K562 (cell line): ENCODE data around the gene RGL2. TPM values are rescaled to one million over a fixed set of nuclear protein-coding genes. Genes with fewer than 3 reads are reported as not detected.

ENCODE experiments used
- ATAC-seq: fragments of 200-7000 bp; cut with Tn5 transposase; 3 replicates; pipeline ENCODE4 v1.9.1; 2020; ENCODE audit warnings: moderate library complexity
- BruUV-seq: library from RNA; stranded (reverse); fragments of 400-500 nt; replicated peaks from 2 replicates; lab custom pipeline; 2021; lab: Mats Ljungman, UMichigan
- CTCF ChIA-PET: fragments of 300-600 bp; formaldehyde crosslinking; extraction: SDS; loops from one replicate; lab custom pipeline; 2021; ENCODE audit warnings: low intra/inter-chr PET ratio; lab: Yijun Ruan, JAX
- POLR2A ChIA-PET: fragments of 300-600, 350-650 bp; sonication (Branson Sonifier 250); formaldehyde crosslinking; extraction: SDS; loops from one replicate; lab custom pipeline; 2021; ENCODE audit warnings: antibody characterized with exemption, inconsistent platforms; lab: Yijun Ruan, JAX
- DNase-seq, 4 experiments: peaks; one replicate each; pipeline versions ENCODE4 v3.0.0 to v3.0.0-alpha.2; 2011 to 2018; ENCODE audit warnings: low spot score in 3 of 4, mixed read lengths in 3 of 4; ENCODE audit errors: extremely low read depth in 1 of 4
- FAIRE-seq: peaks from 2 replicates; lab custom pipeline; 2011; peaks lifted over from hg19 to GRCh38; lab: Jason Lieb, UNC
- H2AFZ ChIP-seq: 2 replicates; pipeline ENCODE4 v1.6.0; 2011; ENCODE audit warnings: low read depth, low read length, control low read depth, inconsistent platforms
- H3K27ac ChIP-seq: fragments of 200-600 bp; 3 replicates; pipeline ENCODE4 v1.8.0; 2011; ENCODE audit warnings: low read depth, mild to moderate bottlenecking, control low read depth, inconsistent platforms, low read length, moderate library complexity, mixed read lengths; ENCODE audit errors: extremely low read depth
- H3K27me3 ChIP-seq, 2 experiments: fragments of 300-600 bp in 1 of 2; 2 replicates in 1 of 2; 3 replicates in 1 of 2; pipeline versions ENCODE4 v1.6.0 to v1.8.0; 2011; ENCODE audit warnings: inconsistent platforms in 2 of 2, low read length in 2 of 2, mild to moderate bottlenecking in 1 of 2, mixed read lengths in 1 of 2, moderate library complexity in 1 of 2; ENCODE audit not compliant: control insufficient read depth in 2 of 2, insufficient read depth in 2 of 2
- H3K36me3 ChIP-seq: fragments of 300-600 bp; 3 replicates; pipeline ENCODE4 v1.8.0; 2011; ENCODE audit warnings: mild to moderate bottlenecking, low read length, inconsistent platforms; ENCODE audit not compliant: control insufficient read depth, insufficient read depth
- H3K4me1 ChIP-seq, 2 experiments: fragments of 200-600 bp in 1 of 2; replicated peaks in 1 of 2; 2 replicates in 1 of 2; 3 replicates in 1 of 2; pipeline versions ENCODE4 v1.5.1 to v1.8.0; 2011; ENCODE audit warnings: inconsistent platforms in 2 of 2, low read length in 2 of 2, mild to moderate bottlenecking in 1 of 2, mixed read lengths in 1 of 2, moderate library complexity in 1 of 2; ENCODE audit not compliant: control insufficient read depth in 2 of 2, insufficient read depth in 2 of 2
- H3K4me2 ChIP-seq: 2 replicates; pipeline ENCODE4 v1.6.1; 2011; ENCODE audit warnings: low read length, control low read depth, inconsistent platforms, mixed read lengths; ENCODE audit not compliant: insufficient read depth
- H3K4me3 ChIP-seq: fragments of 200-600 bp; sonication (generic), shearing (Covaris generic); 2 replicates; pipeline ENCODE4 v1.5.1; 2016; ENCODE audit warnings: control low read depth, inconsistent platforms
- H3K79me2 ChIP-seq: fragments of 200-600 bp; 3 replicates; pipeline ENCODE4 v1.8.0; 2011; ENCODE audit warnings: low read length, inconsistent platforms; ENCODE audit not compliant: control insufficient read depth, insufficient read depth
- H3K9ac ChIP-seq, 2 experiments: 2 replicates each; pipeline versions ENCODE4 v1.6.0 to v1.6.1; 2011; ENCODE audit warnings: low read depth in 2 of 2, low read length in 2 of 2, control low read depth in 1 of 2, inconsistent platforms in 1 of 2, mild to moderate bottlenecking in 1 of 2, mixed read lengths in 1 of 2; ENCODE audit not compliant: insufficient read depth in 1 of 2
- H3K9me1 ChIP-seq: one replicate; pipeline ENCODE4 v1.6.0; 2011; ENCODE audit warnings: inconsistent platforms, mild to moderate bottlenecking, low read length, moderate library complexity; ENCODE audit not compliant: control insufficient read depth, insufficient read depth
- H3K9me3 ChIP-seq: replicated peaks from 2 replicates; pipeline ENCODE4 v1.5.1; 2011; ENCODE audit warnings: low read depth, low read length, inconsistent platforms; ENCODE audit not compliant: control insufficient read depth, insufficient read depth
- H4K20me1 ChIP-seq: replicated peaks from 2 replicates; pipeline ENCODE4 v1.6.1; 2011; ENCODE audit warnings: low read length, inconsistent platforms, mixed read lengths; ENCODE audit not compliant: control insufficient read depth, insufficient read depth
- BRD9 ChIP-seq: fragments of 450-650 bp; IDR thresholded peaks from 2 replicates; pipeline ENCODE4 v1.6.1; 2018; ENCODE audit warnings: low read depth; ENCODE audit not compliant: partially characterized antibody
- CSDE1 ChIP-seq, 2 experiments: fragments of 450-650 bp; IDR thresholded peaks; 2 replicates each; pipeline ENCODE4 v1.6.1; 2016; ENCODE audit warnings: mild to moderate bottlenecking in 1 of 2
- ELF4 ChIP-seq: fragments of 450-650 bp; formaldehyde crosslinking; IDR thresholded peaks from 2 replicates; pipeline ENCODE4 v1.4.0; 2022; ENCODE audit warnings: missing genetic modification characterization
- ID3 ChIP-seq, 2 experiments: fragments of 250-450 bp in 1 of 2; fragments of 450-650 bp in 1 of 2; sonication (Bioruptor Pico) in 1 of 2; IDR thresholded peaks; 2 replicates each; pipeline versions ENCODE4 v1.6.1 to v1.8.0; 2016 to 2021; ENCODE audit warnings: mild to moderate bottlenecking in 2 of 2, moderate library complexity in 2 of 2, missing compliant biosample characterization in 1 of 2, missing genetic modification characterization in 1 of 2
- NFIX ChIP-seq: fragments of 250-450 bp; sonication (Bioruptor Pico); IDR thresholded peaks from 2 replicates; pipeline ENCODE4 v1.4.0; 2020; ENCODE audit warnings: low read depth, mild to moderate bottlenecking, moderate library complexity
- RB1 ChIP-seq: fragments of 450-650 bp; IDR thresholded peaks from 2 replicates; pipeline ENCODE4 v1.6.1; 2017; ENCODE audit warnings: low read depth, mild to moderate bottlenecking
- TCF3 ChIP-seq: sonication (generic); formaldehyde crosslinking; IDR thresholded peaks from 2 replicates; pipeline ENCODE4 v1.4.0; 2020; ENCODE audit warnings: mild to moderate bottlenecking, missing genetic modification reagents
- ZNF407 ChIP-seq: fragments of 450-650 bp; IDR thresholded peaks from 2 replicates; pipeline ENCODE4 v1.6.1; 2016; ENCODE audit warnings: low read depth
- ZNF830 ChIP-seq: fragments of 250-450 bp; sonication (Bioruptor Pico); IDR thresholded peaks from 2 replicates; pipeline ENCODE4 v1.5.0; 2021; ENCODE audit warnings: mild to moderate bottlenecking
- WGBS: fragments of 100-300 bp; shearing (Covaris generic); methylation state at CpG from one replicate; pipeline ENCODE4 v1.1.6; 2016; ENCODE audit warnings: low coverage, mixed read lengths; ENCODE audit not compliant: insufficient coverage; ENCODE audit errors: missing lambda C conversion rate; 5-methylcytosine and 5-hydroxymethylcytosine counted together
- in situ Hi-C: fragments of 300-500 bp; cut with MboI; formaldehyde crosslinking; loops from 4 replicates; pipeline ENCODE4 v1.15.0; 2018; ENCODE audit warnings: inconsistent platforms, mixed read lengths
- intact Hi-C: fragments of 100-400 bp; cut with micrococcal nuclease; formaldehyde crosslinking; loops from 2 replicates; pipeline ENCODE4 v1.14.2; 2022
- polyA plus RNA-seq, 8 experiments: library from polyadenylated mRNA; depleted of rRNA in 4 of 8; stranded (reverse) in 5 of 8; unstranded in 3 of 8; fragments of >200 nt; fragmentation: Nextera tagmentation in 2 of 8; fragmentation: Illumina TruSeq in 1 of 8; extraction: Ambion mirVana in 2 of 8; extraction: Trizol in 1 of 8; gene quantifications; 2 replicates each; pipeline versions ENCODE4 v1.2.1 to v1.2.3, GENCODE V29; 2011 to 2014; ENCODE audit warnings: inconsistent platforms in 1 of 8, missing spikeins in 1 of 8
- total RNA-seq, 7 experiments: library from RNA; depleted of rRNA in 6 of 7; stranded (reverse); fragments of >200 nt in 6 of 7; fragmentation: Illumina TruSeq in 2 of 7; extraction: Trizol in 2 of 7; gene quantifications; 2 replicates each; pipeline versions ENCODE4 v1.2.1 to v1.2.3, GENCODE V29; 2011 to 2021; ENCODE audit warnings: low replicate concordance in 1 of 7

Gene RGL2
- total and polyA plus RNA-seq, 9 of the 15 experiments (the other 6 are each of a cell fraction or from before 2014, with no cell fraction given): 1.8 to 57.1 (median 19.5) TPM

- 1% methylated on average over 58 of the region's 58 CpGs for WGBS
- Histone ChIP-seq H3K79me2 (no peaks in the 10 kb centered on the region), H3K36me3 (peaks cover 19% of the 10 kb centered on the region), H3K4me1 (peaks cover 22 to 31% of the 10 kb centered on the region in 2 experiments), H3K27ac (peak overlapping the region; percentile 91), H4K20me1 (no peaks in the 10 kb centered on the region), H2AFZ (peak overlapping the region; percentile 99), H3K4me3 (peak overlapping the region; percentile 53), H3K27me3 (peaks cover 4 to 6% of the 10 kb centered on the region in 2 experiments; a peak in 2 of 5 replicates), H3K9me1 (peaks cover 4% of the 10 kb centered on the region), H3K9me3 (no peaks in the 10 kb centered on the region), H3K9ac (peak overlapping the region; percentile 89 to 90), H3K4me2 (peak overlapping the region; percentile 97)
- peak; percentile 95 to 100 (median 96) for DNase-seq
- in situ Hi-C loops: loop anchor here (5.0 kb wide), 2 partner anchors 132 to 232 kb away; no protein-coding TSS in a partner anchor
- CTCF ChIA-PET: interaction anchor here (0.5 to 3.6 kb wide), 9 partner anchors 74 to 505 kb away, joined by 3 to 24 read pairs (median 5); no protein-coding TSS in a partner anchor
- peak; percentile 97 for ATAC-seq
- POLR2A ChIA-PET: interaction anchor here (0.5 to 5.2 kb wide), 29 partner anchors 10 to 1766 kb away, joined by 3 to 57 read pairs (median 4); partner anchors contain the start of genes B3GALT4, HLA-DPA1, RING1 and RPS18
- FAIRE-seq: peak; percentile 100
- intact Hi-C loops: loop anchor here (1.0 to 2.0 kb wide), 4 partner anchors 48 to 235 kb away; partner anchors contain the start of genes RXRB and SLC39A7
- BruUV-seq: TSS peak; percentile 43
- TF ChIP-seq ID3 (CRISPR knock-in tag; IDR thresholded peaks at IDR 0.05): no peak
- no peak; the same call in 1 of the 2 replicates for TF ChIP-seq ID3 (tag; IDR thresholded peaks at IDR 0.05)
- TF ChIP-seq ZNF830 (CRISPR knock-in tag): 0 out of 2 replicates have a peak, but pooled peaks have one; percentile 57
- 0 out of 2 replicates have a peak, but pooled peaks have one; percentile 35 for TF ChIP-seq ZNF407
- TF ChIP-seq CSDE1 (IDR thresholded peaks at IDR 0.05): 0 out of 4 replicates have a peak, but pooled peaks of 1 of the 2 experiments have one; percentile 28
- TF ChIP-seq BRD9: peak; percentile 47
- peak; percentile 21; the same call in 1 of the 2 replicates for TF ChIP-seq TCF3 (CRISPR knock-in tag)
- 0 out of 2 replicates have a peak, but pooled peaks have one; percentile 5 for TF ChIP-seq NFIX
- TF ChIP-seq RB1: peak; percentile 36; the same call in 1 of the 2 replicates
- peak; percentile 41; the same call in 1 of the 2 replicates for TF ChIP-seq ELF4 (CRISPR knock-in tag)
Measured at GRCh38 chr6:33248932-33249731, 49.6 kb downstream of the RGL2 start.
